ENCODE data around the gene RPL41.

RPL41 gene

GRCh38 chr12:56081393-56082347 is 34.8 kb upstream of the RPL41 start:
- TF ChIP-seq TAF1 (IDR thresholded peaks at IDR 0.05; ENCODE audit: low read depth, low read length): no peak
- no peak for TF ChIP-seq SPI1 (IDR thresholded peaks at IDR 0.05; ENCODE audit: low read depth, low read length)
- no peak for TF ChIP-seq POLR2A (IDR thresholded peaks at IDR 0.05; ENCODE audit: low read depth, low read length)
- TF ChIP-seq PAX5 (IDR thresholded peaks at IDR 0.05; ENCODE audit: insufficient read depth, low read length, severe bottlenecking): no peak
- no peak for FAIRE-seq
- DNase-seq (ENCODE audit: insufficient read length, low spot score): no peak

GRCh38 chr12:56082382-56082781 is 34.1 kb upstream of the RPL41 start:
- TF ChIP-seq POLR2AphosphoS5 (IDR thresholded peaks at IDR 0.05; ENCODE audit: low read depth, low read length) (no peak), SPI1 (IDR thresholded peaks at IDR 0.05; ENCODE audit: low read depth, low read length) (no peak), PAX5 (IDR thresholded peaks at IDR 0.05; ENCODE audit: insufficient read depth, low read length, severe bottlenecking) (no peak), TAF1 (IDR thresholded peaks at IDR 0.05; ENCODE audit: low read depth, low read length) (no peak), POLR2A (IDR thresholded peaks at IDR 0.05; ENCODE audit: low read depth, low read length) (no peak), POU2F2 (IDR thresholded peaks at IDR 0.05; ENCODE audit: low read depth, low read length) (no peak)
- FAIRE-seq (no peak), DNase-seq (ENCODE audit: insufficient read length, low spot score) (no peak)

GRCh38 chr12:56082967-56083366 is 33.5 kb upstream of the RPL41 start:
- no peak for TF ChIP-seq SPI1 (IDR thresholded peaks at IDR 0.05; ENCODE audit: low read depth, low read length)
- TF ChIP-seq POU2F2 (IDR thresholded peaks at IDR 0.05; ENCODE audit: low read depth, low read length): no peak
- TF ChIP-seq TAF1 (IDR thresholded peaks at IDR 0.05; ENCODE audit: low read depth, low read length): no peak
- no peak for TF ChIP-seq POLR2AphosphoS5 (IDR thresholded peaks at IDR 0.05; ENCODE audit: low read depth, low read length)
- TF ChIP-seq PAX5 (IDR thresholded peaks at IDR 0.05; ENCODE audit: insufficient read depth, low read length, severe bottlenecking): no peak
- no peak for TF ChIP-seq POLR2A (IDR thresholded peaks at IDR 0.05; ENCODE audit: low read depth, low read length)
- FAIRE-seq (no peak), DNase-seq (ENCODE audit: insufficient read length, low spot score) (no peak)

- TF ChIP-seq PAX5 (IDR thresholded peaks at IDR 0.05; ENCODE audit: insufficient read depth, low read length, severe bottlenecking): no peak
- no peak for TF ChIP-seq TAF1 (IDR thresholded peaks at IDR 0.05; ENCODE audit: low read depth, low read length)
- TF ChIP-seq POLR2A (IDR thresholded peaks at IDR 0.05; ENCODE audit: low read depth, low read length): no peak
- TF ChIP-seq SPI1 (IDR thresholded peaks at IDR 0.05; ENCODE audit: low read depth, low read length): no peak
- no peak for TF ChIP-seq POU2F2 (IDR thresholded peaks at IDR 0.05; ENCODE audit: low read depth, low read length)
- DNase-seq (ENCODE audit: insufficient read length, low spot score): no peak
- FAIRE-seq: no peak
These were observed 31.4 kb upstream of the RPL41 start for GRCh38 chr12:56084958-56085543.

GRCh38 chr12:56086096-56086495 is 30.3 kb upstream of the RPL41 start:
- TF ChIP-seq SPI1 (IDR thresholded peaks at IDR 0.05; ENCODE audit: low read depth, low read length) (no peak), POU2F2 (IDR thresholded peaks at IDR 0.05; ENCODE audit: low read depth, low read length) (no peak), PAX5 (IDR thresholded peaks at IDR 0.05; ENCODE audit: insufficient read depth, low read length, severe bottlenecking) (no peak), POLR2A (IDR thresholded peaks at IDR 0.05; ENCODE audit: low read depth, low read length) (no peak), TAF1 (IDR thresholded peaks at IDR 0.05; ENCODE audit: low read depth, low read length) (no peak)
- no peak for FAIRE-seq
- DNase-seq (ENCODE audit: insufficient read length, low spot score): no peak

GRCh38 chr12:56086608-56087007 is 29.8 kb upstream of the RPL41 start:
- FAIRE-seq: no peak
- no peak for DNase-seq (ENCODE audit: insufficient read length, low spot score)

GRCh38 chr12:56087220-56087619 is 29.2 kb upstream of the RPL41 start:
- TF ChIP-seq POLR2AphosphoS5 (IDR thresholded peaks at IDR 0.05; ENCODE audit: low read depth, low read length): no peak
- no peak for TF ChIP-seq POU2F2 (IDR thresholded peaks at IDR 0.05; ENCODE audit: low read depth, low read length)
- TF ChIP-seq PAX5 (IDR thresholded peaks at IDR 0.05; ENCODE audit: insufficient read depth, low read length, severe bottlenecking): no peak
- no peak for TF ChIP-seq SPI1 (IDR thresholded peaks at IDR 0.05; ENCODE audit: low read depth, low read length)
- no peak for TF ChIP-seq TAF1 (IDR thresholded peaks at IDR 0.05; ENCODE audit: low read depth, low read length)
- no peak for TF ChIP-seq POLR2A (IDR thresholded peaks at IDR 0.05; ENCODE audit: low read depth, low read length)
- no peak for DNase-seq (ENCODE audit: insufficient read length, low spot score)
- no peak for FAIRE-seq

More at GRCh38 chr12:56086608-56087007, 29.8 kb upstream of the RPL41 start:
- TF ChIP-seq POLR2AphosphoS5 (IDR thresholded peaks at IDR 0.05; ENCODE audit: low read depth, low read length): no peak
- TF ChIP-seq POU2F2 (IDR thresholded peaks at IDR 0.05; ENCODE audit: low read depth, low read length): no peak
- no peak for TF ChIP-seq PAX5 (IDR thresholded peaks at IDR 0.05; ENCODE audit: insufficient read depth, low read length, severe bottlenecking)
- no peak for TF ChIP-seq SPI1 (IDR thresholded peaks at IDR 0.05; ENCODE audit: low read depth, low read length)
- no peak for TF ChIP-seq POLR2A (IDR thresholded peaks at IDR 0.05; ENCODE audit: low read depth, low read length)
- TF ChIP-seq TAF1 (IDR thresholded peaks at IDR 0.05; ENCODE audit: low read depth, low read length): no peak

- TF ChIP-seq POLR2A (IDR thresholded peaks at IDR 0.05; ENCODE audit: low read depth, low read length): no peak
- TF ChIP-seq PAX5 (IDR thresholded peaks at IDR 0.05; ENCODE audit: insufficient read depth, low read length, severe bottlenecking): no peak
- no peak for TF ChIP-seq SPI1 (IDR thresholded peaks at IDR 0.05; ENCODE audit: low read depth, low read length)
- no peak for TF ChIP-seq POLR2AphosphoS5 (IDR thresholded peaks at IDR 0.05; ENCODE audit: low read depth, low read length)
- no peak for TF ChIP-seq POU2F2 (IDR thresholded peaks at IDR 0.05; ENCODE audit: low read depth, low read length)
- TF ChIP-seq TAF1 (IDR thresholded peaks at IDR 0.05; ENCODE audit: low read depth, low read length): no peak
- no peak for DNase-seq (ENCODE audit: insufficient read length, low spot score)
- no peak for FAIRE-seq
These were observed 18.7 kb upstream of the RPL41 start for GRCh38 chr12:56097738-56098137.

- no peak for DNase-seq (ENCODE audit: insufficient read length, low spot score)
- FAIRE-seq: no peak
- TF ChIP-seq POLR2A (IDR thresholded peaks at IDR 0.05; ENCODE audit: low read depth, low read length) (no peak), TAF1 (IDR thresholded peaks at IDR 0.05; ENCODE audit: low read depth, low read length) (no peak), POLR2AphosphoS5 (IDR thresholded peaks at IDR 0.05; ENCODE audit: low read depth, low read length) (no peak), POU2F2 (IDR thresholded peaks at IDR 0.05; ENCODE audit: low read depth, low read length) (no peak), PAX5 (IDR thresholded peaks at IDR 0.05; ENCODE audit: insufficient read depth, low read length, severe bottlenecking) (no peak), SPI1 (IDR thresholded peaks at IDR 0.05; ENCODE audit: low read depth, low read length) (no peak)
These were observed 17.8 kb upstream of the RPL41 start for GRCh38 chr12:56098592-56098991.
